Common myeloid progenitor, CD34-positive (primary cell): Measurements from ENCODE around the gene CCDC61.

Experiments
- CTCF ChIA-PET: fragments of 350-600 bp; sonication (Branson Sonifier 250); formaldehyde crosslinking; loops from one replicate; lab custom pipeline; 2021; ENCODE audit warnings: antibody characterized with exemption; lab: Charles Lee
- POLR2A ChIA-PET: fragments of 350-600 bp; sonication (Branson Sonifier 250); formaldehyde crosslinking; loops from one replicate; lab custom pipeline; 2021; ENCODE audit warnings: antibody characterized with exemption; lab: Charles Lee
- DNase-seq, 3 donors: peaks; one replicate each; pipeline versions ENCODE4 v3.0.0 to v3.0.0-alpha.2; 2013
- H3K27ac ChIP-seq, 2 experiments: 1 replicate in 1 of 2; 2 replicates in 1 of 2; pipeline ENCODE4 v1.7.0; 2013; ENCODE audit warnings: inconsistent platforms in 2 of 2, low read length in 2 of 2, mild to moderate bottlenecking in 2 of 2, low read depth in 1 of 2, moderate library complexity in 1 of 2; ENCODE audit not compliant: severe bottlenecking in 2 of 2, insufficient read depth in 1 of 2, poor library complexity in 1 of 2
- H3K27me3 ChIP-seq, 5 experiments: replicated peaks in 2 of 5; 1 replicate in 3 of 5; 2 replicates in 2 of 5; pipeline versions ENCODE4 v1.6.1 to v1.7.0; 2013; ENCODE audit warnings: low read length in 4 of 5, mild to moderate bottlenecking in 2 of 5, moderate library complexity in 2 of 5, inconsistent platforms in 1 of 5; ENCODE audit not compliant: insufficient read depth in 5 of 5, control insufficient read depth in 4 of 5
- H3K36me3 ChIP-seq, 4 experiments: 1 replicate in 2 of 4; 2 replicates in 2 of 4; pipeline versions ENCODE4 v1.6.1 to v1.7.0; 2013; ENCODE audit warnings: low read length in 3 of 4, control low read depth in 1 of 4, mild to moderate bottlenecking in 1 of 4; ENCODE audit not compliant: control insufficient read depth in 4 of 4, insufficient read depth in 4 of 4
- H3K4me1 ChIP-seq, 4 experiments: 1 replicate in 3 of 4; 2 replicates in 1 of 4; pipeline versions ENCODE4 v1.6.1 to v1.7.1; 2013; ENCODE audit warnings: low read length in 3 of 4, mild to moderate bottlenecking in 3 of 4, control low read depth in 1 of 4, inconsistent platforms in 1 of 4, moderate library complexity in 1 of 4; ENCODE audit not compliant: control insufficient read depth in 4 of 4, insufficient read depth in 4 of 4; ENCODE audit errors: control extremely low read depth in 1 of 4
- H3K4me3 ChIP-seq, 7 experiments: 1 replicate in 4 of 7; 2 replicates in 3 of 7; pipeline versions ENCODE4 v1.5.1 to v1.7.0; 2013; ENCODE audit warnings: mild to moderate bottlenecking in 7 of 7, low read length in 6 of 7, moderate library complexity in 6 of 7, inconsistent platforms in 2 of 7, low read depth in 2 of 7, control low read depth in 1 of 7; ENCODE audit not compliant: insufficient read depth in 4 of 7, control insufficient read depth in 1 of 7; ENCODE audit errors: extremely low read depth in 1 of 7
- H3K9me3 ChIP-seq, 5 experiments: 1 replicate in 4 of 5; 2 replicates in 1 of 5; pipeline versions ENCODE4 v1.6.1 to v1.7.1; 2013; ENCODE audit warnings: low read length in 4 of 5, mild to moderate bottlenecking in 2 of 5, inconsistent platforms in 1 of 5, low read depth in 1 of 5, moderate library complexity in 1 of 5; ENCODE audit not compliant: control insufficient read depth in 4 of 5, insufficient read depth in 2 of 5; ENCODE audit errors: control extremely low read depth in 1 of 5
- WGBS: methylation state at CpG from one replicate; pipeline ENCODE4 v1.1.5; 2013; ENCODE audit not compliant: insufficient coverage; 5-methylcytosine and 5-hydroxymethylcytosine counted together

Gene CCDC61

GRCh38 chr19:46030812-46031550 is 35.7 kb downstream of the CCDC61 start:
- CTCF ChIA-PET, result interaction anchor here (1.0 to 1.4 kb wide), 2 partner anchors 12 to 284 kb away, joined by 3 read pairs; no protein-coding TSS in a partner anchor
- POLR2A ChIA-PET, result no interaction called here
- H3K27ac ChIP-seq, result no peak overlapping the region
- no peak for DNase-seq
- H3K9me3 ChIP-seq, result peaks cover 0 to 7% (median 2%) of the 10 kb centered on the region in 5 experiments
- no peak overlapping the region for H3K4me3 ChIP-seq
- H3K36me3 ChIP-seq, result no peaks in the 10 kb centered on the region
- WGBS, result 92% methylated on average over 8 of the region's 12 CpGs
- no peaks in the 10 kb centered on the region for H3K4me1 ChIP-seq
- peaks cover 0 to 53% (median 7%) of the 10 kb centered on the region in 5 experiments for H3K27me3 ChIP-seq

GRCh38 chr19:46031781-46032596 is 36.7 kb downstream of the CCDC61 start:
- peaks cover 0 to 49% (median 7%) of the 10 kb centered on the region in 5 experiments for H3K27me3 ChIP-seq
- H3K4me3 ChIP-seq, result no peak overlapping the region
- H3K4me1 ChIP-seq, result no peaks in the 10 kb centered on the region
- ChIA-PET CTCF (interaction anchor here (0.6 to 2.7 kb wide), 6 partner anchors 12 to 283 kb away, joined by 3 to 14 read pairs (median 4); no protein-coding TSS in a partner anchor), POLR2A (no interaction called here)
- 100% methylated on average over 4 of the region's 5 CpGs for WGBS
- peaks cover 0 to 7% (median 2%) of the 10 kb centered on the region in 5 experiments for H3K9me3 ChIP-seq
- no peak overlapping the region for H3K27ac ChIP-seq
- no peaks in the 10 kb centered on the region for H3K36me3 ChIP-seq
- DNase-seq, result no peak

GRCh38 chr19:46032597-46033025 is 37.3 kb downstream of the CCDC61 start:
- Histone ChIP-seq H3K4me3 (no peak overlapping the region), H3K27ac (no peak overlapping the region), H3K9me3 (peaks cover 0 to 8% (median 2%) of the 10 kb centered on the region in 5 experiments), H3K27me3 (peaks cover 0 to 48% (median 7%) of the 10 kb centered on the region in 5 experiments), H3K36me3 (no peaks in the 10 kb centered on the region), H3K4me1 (no peaks in the 10 kb centered on the region)
- ChIA-PET POLR2A (no interaction called here), CTCF (interaction anchor here (0.6 to 2.7 kb wide), 4 partner anchors 11 to 233 kb away, joined by 3 to 14 read pairs (median 6); no protein-coding TSS in a partner anchor)
- no peak for DNase-seq
- 75% methylated on average over 2 of the region's 3 CpGs for WGBS

GRCh38 chr19:46033401-46033800 is 38.1 kb downstream of the CCDC61 start:
- Histone ChIP-seq H3K27ac (no peak overlapping the region), H3K36me3 (no peaks in the 10 kb centered on the region), H3K4me1 (no peaks in the 10 kb centered on the region), H3K9me3 (peaks cover 0 to 8% (median 2%) of the 10 kb centered on the region in 5 experiments), H3K4me3 (no peak overlapping the region), H3K27me3 (peaks cover 0 to 45% (median 5%) of the 10 kb centered on the region in 5 experiments)
- WGBS, result 90% methylated on average over 11 of the region's 11 CpGs
- ChIA-PET POLR2A (no interaction called here), CTCF (interaction anchor here (0.6 to 2.7 kb wide), 5 partner anchors 10 to 373 kb away, joined by 4 to 14 read pairs (median 5); no protein-coding TSS in a partner anchor)
- DNase-seq, result no peak

- peaks cover 0 to 8% (median 2%) of the 10 kb centered on the region in 5 experiments for H3K9me3 ChIP-seq
- CTCF ChIA-PET, result no interaction called here
- H3K27me3 ChIP-seq, result peaks cover 0 to 52% (median 6%) of the 10 kb centered on the region in 5 experiments
- no peaks in the 10 kb centered on the region for H3K4me1 ChIP-seq
- no peaks in the 10 kb centered on the region for H3K36me3 ChIP-seq
- WGBS, result 93% methylated on average over 3 of the region's 6 CpGs
- H3K27ac ChIP-seq, result no peak overlapping the region
- H3K4me3 ChIP-seq, result no peak overlapping the region
- POLR2A ChIA-PET, result no interaction called here
- DNase-seq, result no peak
These were observed 40.3 kb downstream of the CCDC61 start for GRCh38 chr19:46035546-46035945.

- no peak overlapping the region for H3K4me3 ChIP-seq
- peaks cover 0 to 8% (median 2%) of the 10 kb centered on the region in 5 experiments for H3K9me3 ChIP-seq
- no peak overlapping the region for H3K27ac ChIP-seq
- no peaks in the 10 kb centered on the region for H3K36me3 ChIP-seq
- POLR2A ChIA-PET, result no interaction called here
- no peak for DNase-seq
- CTCF ChIA-PET, result no interaction called here
- H3K4me1 ChIP-seq, result no peaks in the 10 kb centered on the region
- 85% methylated on average over 13 of the region's 13 CpGs for WGBS
- H3K27me3 ChIP-seq, result peaks cover 0 to 54% (median 4%) of the 10 kb centered on the region in 5 experiments
These were observed 40.9 kb downstream of the CCDC61 start for GRCh38 chr19:46035986-46036743.
